ENCODE data around the gene TSR1.

The TSR1 gene

GRCh38 chr17:2368359-2368758 is 32.1 kb upstream of the TSR1 start:
- DNase-seq, result no peak

DNA sequence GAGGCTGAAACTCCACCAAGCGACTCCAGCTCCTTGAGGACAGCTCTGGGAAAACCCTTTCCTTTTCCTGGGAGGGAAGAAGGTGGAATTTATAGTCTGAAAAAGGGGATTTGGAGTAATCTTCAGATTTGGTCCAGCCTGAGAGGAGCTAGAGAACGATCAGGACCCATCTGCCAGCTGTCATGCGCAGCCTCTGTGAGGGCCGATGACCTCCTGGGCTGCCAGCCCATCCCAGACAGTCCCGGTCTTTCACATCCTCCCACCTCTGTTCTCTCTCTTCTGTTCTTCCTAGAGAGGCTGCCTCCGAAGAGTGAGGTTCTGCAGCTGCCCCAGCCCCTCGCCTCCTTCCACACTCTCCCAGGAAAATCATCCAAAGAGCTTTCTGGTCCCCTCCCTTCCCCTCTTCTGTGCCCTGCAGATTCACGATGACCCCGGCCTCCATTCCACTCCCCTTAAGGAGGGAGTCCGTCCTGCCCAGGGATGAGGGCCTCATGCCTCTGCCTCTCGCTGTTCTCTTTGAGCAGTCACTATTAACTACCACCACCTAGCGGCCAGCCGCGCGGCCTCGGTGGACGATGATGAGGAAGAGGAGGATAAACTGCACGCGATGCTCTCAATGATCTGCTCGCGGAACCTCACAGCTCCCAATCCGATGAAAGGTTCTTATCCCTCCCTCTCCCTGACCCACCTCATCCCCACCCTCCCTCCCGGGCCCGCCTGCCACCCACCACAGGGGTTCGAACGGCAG is 30.7 kb upstream of the TSR1 start:
- DNase-seq, result no peak

- no peak for DNase-seq
Measured at GRCh38 chr17:2365132-2365531, 28.9 kb upstream of the TSR1 start.

DNA sequence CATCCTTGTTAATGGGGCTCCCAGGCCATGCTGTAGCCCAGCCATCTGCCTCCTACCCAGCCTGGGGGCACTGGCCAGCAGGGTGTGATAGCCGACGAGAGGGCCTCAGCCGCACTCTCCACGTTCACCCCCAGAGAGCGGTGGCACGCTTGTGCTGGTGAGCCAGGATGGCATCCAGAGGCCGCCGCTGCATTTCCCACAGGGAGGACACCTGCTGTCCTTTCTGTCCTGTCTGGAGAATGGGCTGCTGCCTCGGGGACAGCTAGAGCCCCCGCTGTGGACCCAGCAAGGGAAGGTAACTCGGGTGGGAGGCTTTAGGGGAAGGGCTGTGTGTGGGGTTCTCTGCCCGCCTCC is 28.5 kb upstream of the TSR1 start:
- no peak for DNase-seq

- DNase-seq, result no peak
Measured at GRCh38 chr17:2363851-2364762, 27.9 kb upstream of the TSR1 start.

- no peak for DNase-seq
Measured at GRCh38 chr17:2363318-2363717, 27.1 kb upstream of the TSR1 start.

- DNase-seq, result no peak
Measured at GRCh38 chr17:2362881-2363280, 26.6 kb upstream of the TSR1 start.

DNA sequence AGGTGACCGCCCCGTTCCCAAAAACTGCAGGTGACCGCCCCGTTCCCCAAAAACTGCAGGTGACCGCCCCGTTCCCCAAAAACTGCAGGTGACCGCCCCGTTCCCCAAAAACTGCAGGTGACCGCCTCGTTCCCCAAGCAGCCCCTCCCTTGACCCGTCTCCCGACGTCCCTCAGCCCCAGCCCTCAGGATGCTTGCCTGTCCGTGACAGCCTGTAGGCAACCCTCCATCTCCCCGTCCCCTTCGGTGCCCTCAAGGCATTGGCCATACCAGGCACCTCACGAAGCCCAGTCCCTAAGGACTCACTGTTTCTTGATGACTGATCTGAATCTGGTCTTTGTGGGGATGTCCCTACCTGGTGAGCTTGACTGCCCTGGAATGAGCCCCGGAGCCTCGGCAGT is 26.2 kb upstream of the TSR1 start:
- DNase-seq, result no peak

DNA sequence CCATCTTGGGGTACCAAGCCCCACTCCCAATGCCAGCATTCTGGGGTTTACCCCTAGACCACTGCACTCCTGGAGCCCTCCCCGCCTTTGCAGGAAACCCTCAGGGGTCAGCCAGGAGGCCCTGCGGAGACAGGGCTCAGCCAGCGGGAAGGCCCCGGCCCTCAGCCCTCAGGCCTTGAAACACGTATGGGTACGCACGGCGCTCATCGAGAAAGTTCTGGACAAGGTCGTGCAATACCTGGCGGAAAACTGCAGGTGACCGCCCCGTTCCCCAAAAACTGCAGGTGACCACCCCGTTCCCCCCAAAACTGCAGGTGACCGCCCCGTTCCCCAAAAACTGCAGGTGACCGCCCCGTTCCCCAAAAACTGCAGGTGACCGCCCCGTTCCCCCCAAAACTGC is 25.8 kb upstream of the TSR1 start:
- DNase-seq, result no peak

DNA sequence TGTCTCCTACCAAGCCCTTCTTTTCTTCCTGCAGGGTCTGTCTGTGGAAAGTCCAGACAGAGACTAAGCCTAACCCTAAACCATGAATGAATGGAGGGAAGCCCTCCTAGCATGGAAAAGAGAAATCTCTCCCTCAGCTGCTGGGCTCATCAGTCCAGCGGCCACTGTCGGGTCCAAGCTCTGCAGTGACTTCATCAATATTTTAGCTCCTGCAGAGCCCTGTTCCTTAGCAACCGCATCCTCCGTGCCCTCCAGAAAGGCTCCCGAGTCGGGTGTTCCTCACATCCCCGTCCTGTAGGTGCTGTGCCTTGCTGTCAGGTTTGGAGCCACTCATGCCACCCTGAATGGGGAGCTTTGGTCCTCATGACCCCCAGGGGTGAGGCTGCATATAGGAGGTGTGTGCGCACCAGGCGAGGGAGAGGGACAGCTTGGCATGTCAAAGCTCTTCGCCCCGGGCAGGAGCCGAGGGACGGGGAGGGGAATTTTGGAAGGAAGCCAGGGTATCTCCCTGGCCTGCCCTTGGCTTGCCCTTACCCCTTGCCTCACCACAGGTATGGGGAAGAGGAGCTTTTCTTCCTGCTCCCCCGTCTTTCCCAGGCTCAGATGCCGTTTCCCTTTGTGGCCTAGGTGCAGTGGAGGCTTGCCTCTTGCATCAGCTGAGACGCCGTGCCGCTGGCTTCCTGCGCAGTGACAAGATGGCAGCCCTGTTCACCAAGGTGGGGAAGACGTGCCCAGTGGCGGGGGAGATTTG is 24.9 kb upstream of the TSR1 start:
- DNase-seq, result no peak

DNA sequence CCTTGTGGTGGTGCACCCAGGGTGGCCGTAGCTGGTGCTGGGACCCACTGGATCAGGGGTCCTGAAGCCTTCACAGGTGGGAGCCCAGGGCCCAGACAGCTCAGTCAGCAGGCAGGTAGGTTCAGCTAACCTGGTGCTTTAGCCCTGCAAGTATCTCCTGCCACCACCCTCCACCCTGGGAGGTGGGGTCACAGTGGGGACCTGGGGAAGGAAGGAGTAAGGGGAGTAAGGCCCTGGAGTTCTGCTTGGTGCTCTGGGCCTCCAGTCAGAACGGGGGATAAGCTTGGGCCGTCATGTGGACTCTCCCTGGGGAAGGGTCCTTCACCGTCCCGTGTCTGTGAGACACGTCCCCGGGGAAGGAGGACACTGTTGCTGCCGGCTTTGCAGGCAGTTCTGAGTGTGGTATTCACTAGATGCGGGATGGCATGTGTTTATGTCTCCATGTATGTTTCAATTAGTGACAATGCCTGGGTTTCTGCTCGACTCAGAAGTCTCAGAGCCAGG is 21.7 kb upstream of the TSR1 start:
- no peak for DNase-seq

DNA sequence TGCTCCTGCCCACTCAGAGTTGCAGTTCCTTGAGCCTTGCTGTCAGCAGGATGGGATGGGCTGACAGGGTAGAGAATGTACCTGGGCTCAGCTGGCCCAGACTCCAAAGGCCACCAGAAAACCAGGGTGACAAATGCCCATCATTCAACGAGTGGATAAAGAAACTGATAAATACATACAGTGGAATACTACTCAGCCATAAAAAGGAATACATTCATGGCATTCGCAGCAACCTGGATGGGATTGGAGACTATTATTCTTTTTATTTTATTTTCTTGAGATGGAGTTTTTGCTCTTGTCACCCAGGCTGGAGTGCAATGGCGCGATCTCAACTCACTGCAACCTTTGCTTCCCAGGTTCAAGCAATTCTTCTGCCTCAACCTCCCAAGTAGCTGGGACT is 21.0 kb upstream of the TSR1 start:
- no peak for DNase-seq

GRCh38 chr17:2354311-2354710 is 18.1 kb upstream of the TSR1 start:
- no peak for DNase-seq

GRCh38 chr17:2351269-2351668 is 15.0 kb upstream of the TSR1 start:
- no peak for DNase-seq

DNA sequence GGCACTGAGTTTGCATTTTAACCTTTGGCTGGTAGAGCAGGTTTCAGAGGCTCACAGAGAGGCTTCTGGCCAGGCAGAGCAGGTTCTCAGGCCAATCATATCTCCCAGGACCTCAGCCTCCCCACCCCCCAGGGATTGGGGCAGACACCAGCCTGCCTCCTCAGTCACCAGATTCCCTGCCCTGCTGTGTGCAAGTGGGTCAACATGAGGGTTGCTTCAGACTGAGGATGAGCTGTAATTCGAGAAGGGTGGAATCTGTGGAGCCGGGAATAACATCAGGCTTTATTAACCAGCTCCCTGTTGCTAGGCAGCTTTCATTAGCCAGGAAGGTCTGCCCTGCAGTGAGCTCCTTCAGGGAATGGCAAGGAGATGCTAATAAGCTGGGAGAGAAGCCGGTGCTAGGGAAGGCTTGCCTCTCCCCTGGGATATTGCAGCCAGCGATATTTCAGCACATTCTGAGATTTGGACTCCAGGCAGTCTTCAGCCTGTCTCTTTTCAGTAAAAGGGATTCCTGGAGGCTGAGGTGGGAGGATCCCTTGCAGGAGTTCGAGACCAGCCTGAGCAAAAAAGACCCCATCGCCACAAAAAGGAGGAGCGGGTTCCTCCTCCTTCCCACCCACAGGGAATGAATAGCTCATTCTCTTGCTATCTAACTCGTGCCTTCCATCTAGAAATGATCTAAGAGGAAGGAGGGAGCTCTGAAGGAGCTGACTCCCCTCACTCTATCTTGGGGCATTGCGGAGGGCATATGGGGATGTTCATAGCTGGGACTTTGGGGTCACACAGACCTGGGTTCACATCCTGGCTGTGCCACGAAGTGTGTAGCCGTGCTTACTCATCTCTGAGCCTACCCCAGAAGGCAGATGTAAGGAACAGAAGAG is 11.8 kb upstream of the TSR1 start:
- DNase-seq, result no peak

DNA sequence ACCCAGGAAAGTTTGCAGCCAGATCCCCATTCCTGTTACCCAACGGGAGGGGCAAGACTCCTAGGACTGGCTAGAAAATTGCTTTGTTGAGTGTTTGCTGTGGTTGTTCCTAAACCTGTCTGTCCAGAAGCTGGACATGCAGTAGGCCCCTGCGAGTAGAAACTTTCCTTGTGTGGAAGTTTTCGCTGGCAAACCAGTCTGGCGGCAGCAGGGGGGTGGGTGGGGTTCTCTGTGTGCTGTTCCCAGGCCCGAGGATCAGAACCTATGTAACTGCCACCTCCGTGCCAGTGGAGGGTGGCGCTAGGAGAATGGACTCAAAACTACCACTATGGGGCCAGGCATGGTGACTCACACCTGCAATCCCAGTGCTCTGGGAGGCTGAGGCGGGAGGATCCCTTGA is 10.2 kb upstream of the TSR1 start:
- DNase-seq, result no peak

DNA sequence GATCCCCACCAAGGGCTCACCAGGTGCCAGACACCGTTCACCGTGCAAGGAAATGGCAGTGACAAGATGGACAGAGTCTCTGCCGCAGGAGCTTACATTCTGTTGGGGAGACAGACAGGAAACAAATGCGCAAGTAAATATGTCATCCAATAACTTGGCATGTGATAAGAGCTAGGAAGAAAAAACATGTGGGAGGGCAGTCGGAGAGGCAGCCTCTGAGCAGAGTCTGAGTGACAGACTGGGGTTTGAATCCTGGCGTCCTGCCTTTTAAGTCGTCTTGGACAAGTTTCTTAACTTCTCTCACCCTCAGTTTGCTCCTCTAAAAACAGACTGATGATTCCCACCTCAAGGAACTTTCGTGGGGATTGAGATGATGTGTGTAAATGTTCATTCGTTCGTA is 8.3 kb upstream of the TSR1 start:
- no peak for DNase-seq

GRCh38 chr17:2343421-2343820 is 7.2 kb upstream of the TSR1 start:
- no peak for DNase-seq

- DNase-seq, result peak; percentile 23
Measured at GRCh38 chr17:2338315-2338657, 2.0 kb upstream of the TSR1 start.

GRCh38 chr17:2337544-2338314 is 1.5 kb upstream of the TSR1 start:
- peak; percentile 69 for DNase-seq

GRCh38 chr17:2336852-2337543 is 741 bp upstream of the TSR1 start, which contains the start of gene SGSM2:
TSS of gene SGSM2 (plus strand) at chr17:2337501. CDS start at chr17:2337689, 188 bp downstream.
- peak; percentile 72 for DNase-seq
